Muscle layer of colon (tissue), 2 donors: ENCODE data around the gene KIAA2012.

Experiments used
- H3K27ac ChIP-seq: one replicate; pipeline ENCODE4 v1.7.0; 2013; ENCODE audit warnings: low read depth, mild to moderate bottlenecking, low read length, moderate library complexity
- H3K27me3 ChIP-seq, 2 donors: one replicate each; pipeline ENCODE4 v1.7.0; 2013; ENCODE audit warnings: low read length in 2 of 2, mild to moderate bottlenecking in 2 of 2; ENCODE audit not compliant: insufficient read depth in 2 of 2, control insufficient read depth in 1 of 2
- H3K36me3 ChIP-seq: one replicate; pipeline ENCODE4 v1.7.0; 2013; ENCODE audit warnings: mild to moderate bottlenecking, low read length; ENCODE audit not compliant: insufficient read depth
- H3K4me1 ChIP-seq: one replicate; pipeline ENCODE4 v1.7.0; 2013; ENCODE audit warnings: mild to moderate bottlenecking, low read length; ENCODE audit not compliant: insufficient read depth
- H3K4me3 ChIP-seq, 2 donors: one replicate each; pipeline ENCODE4 v1.7.0; 2013; ENCODE audit warnings: low read length in 2 of 2, low read depth in 1 of 2, mild to moderate bottlenecking in 1 of 2, moderate library complexity in 1 of 2
- H3K9ac ChIP-seq: one replicate; pipeline ENCODE4 v1.7.0; 2013; ENCODE audit warnings: low read length
- H3K9me3 ChIP-seq: one replicate; pipeline ENCODE4 v1.7.0; 2013; ENCODE audit warnings: mild to moderate bottlenecking, low read length
- donor health status: abdominal sarcoma.
- donor health status: Adenocarcinoma of cecum.

KIAA2012 gene

DNA sequence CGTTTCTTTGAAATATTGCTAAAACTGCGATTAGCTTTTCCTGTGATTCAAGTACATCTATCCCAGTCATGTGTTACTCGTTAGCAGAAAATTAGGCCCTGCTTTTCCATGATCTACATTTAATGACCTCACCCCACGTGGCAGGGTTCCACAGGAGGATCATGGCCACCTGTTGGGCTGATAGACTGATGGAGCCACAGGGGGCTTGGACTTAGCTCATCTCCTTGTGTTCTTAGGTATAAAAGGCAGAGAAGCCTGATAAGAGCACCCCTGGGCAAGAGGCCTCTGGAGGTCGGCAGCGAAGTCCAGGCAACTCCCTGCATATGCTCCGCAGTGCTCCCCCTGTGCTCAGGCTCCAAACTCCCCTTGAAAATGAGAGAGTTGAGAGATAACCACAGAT is 26.5 kb upstream of the KIAA2012 start:
- Histone ChIP-seq H3K27me3 (no peaks in the 10 kb centered on the region), H3K4me3 (no peak overlapping the region), H3K9me3 (no peaks in the 10 kb centered on the region), H3K36me3 (peaks cover 6% of the 10 kb centered on the region), H3K9ac (no peak overlapping the region), H3K4me1 (peaks cover 2% of the 10 kb centered on the region), H3K27ac (no peak overlapping the region)

DNA sequence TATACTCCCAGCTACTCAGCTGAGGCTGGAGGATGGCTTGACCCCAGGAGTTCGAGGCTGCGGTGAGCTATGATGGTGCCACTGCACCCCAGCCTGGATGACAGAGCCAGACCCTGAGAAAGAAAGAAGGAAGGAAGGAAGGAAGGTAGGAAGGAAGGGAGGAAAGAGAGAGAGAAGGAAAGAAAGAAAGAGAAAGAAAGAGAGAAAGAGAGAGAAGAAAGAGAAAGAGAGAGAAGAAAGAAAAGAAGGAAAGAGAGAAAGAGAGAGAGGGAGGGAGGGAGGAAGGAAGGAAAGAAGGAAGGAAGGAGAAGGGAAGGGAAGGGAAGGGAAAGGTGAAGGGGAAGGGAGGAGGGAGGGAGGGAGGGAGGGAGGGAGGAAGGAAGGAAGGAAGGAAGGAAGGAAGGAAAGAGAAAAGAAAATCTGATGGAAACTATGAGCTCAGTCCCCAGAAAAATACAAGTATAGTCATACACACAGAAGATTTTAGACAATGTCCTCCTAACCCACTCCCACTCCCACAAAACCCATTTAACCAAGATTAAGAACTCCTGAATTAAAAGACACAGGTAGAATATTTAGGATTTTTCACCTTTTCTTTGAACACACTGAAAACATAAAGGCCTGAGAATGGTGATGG is 23.8 kb upstream of the KIAA2012 start:
- H3K27ac ChIP-seq, result no peak overlapping the region
- H3K4me3 ChIP-seq, result no peak overlapping the region
- peaks cover 9% of the 10 kb centered on the region for H3K4me1 ChIP-seq
- no peaks in the 10 kb centered on the region for H3K9me3 ChIP-seq
- no peaks in the 10 kb centered on the region for H3K27me3 ChIP-seq
- no peak overlapping the region for H3K9ac ChIP-seq
- no peaks in the 10 kb centered on the region for H3K36me3 ChIP-seq

DNA sequence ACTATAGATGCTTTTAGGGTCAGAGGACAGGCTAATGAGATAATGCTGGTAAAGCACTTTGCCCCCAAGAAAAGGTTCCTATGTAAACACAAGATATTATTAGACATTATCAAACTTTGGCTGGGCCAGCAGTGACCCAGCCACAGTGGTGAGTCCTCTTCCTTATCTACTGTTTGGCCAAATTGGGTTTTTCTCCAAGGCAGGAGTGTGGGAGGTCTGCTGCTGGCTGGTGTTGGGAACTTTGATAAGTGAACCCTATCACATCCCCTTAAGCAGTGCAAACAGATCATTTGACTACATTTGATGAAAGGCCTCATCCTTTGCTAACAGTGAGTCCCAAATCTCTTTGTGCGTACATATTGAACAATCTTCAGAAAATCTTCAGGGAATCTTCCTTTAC is 23.2 kb upstream of the KIAA2012 start:
- peaks cover 9% of the 10 kb centered on the region for H3K4me1 ChIP-seq
- H3K9ac ChIP-seq, result no peak overlapping the region
- H3K4me3 ChIP-seq, result no peak overlapping the region
- no peak overlapping the region for H3K27ac ChIP-seq
- no peaks in the 10 kb centered on the region for H3K27me3 ChIP-seq
- H3K9me3 ChIP-seq, result no peaks in the 10 kb centered on the region
- no peaks in the 10 kb centered on the region for H3K36me3 ChIP-seq

DNA sequence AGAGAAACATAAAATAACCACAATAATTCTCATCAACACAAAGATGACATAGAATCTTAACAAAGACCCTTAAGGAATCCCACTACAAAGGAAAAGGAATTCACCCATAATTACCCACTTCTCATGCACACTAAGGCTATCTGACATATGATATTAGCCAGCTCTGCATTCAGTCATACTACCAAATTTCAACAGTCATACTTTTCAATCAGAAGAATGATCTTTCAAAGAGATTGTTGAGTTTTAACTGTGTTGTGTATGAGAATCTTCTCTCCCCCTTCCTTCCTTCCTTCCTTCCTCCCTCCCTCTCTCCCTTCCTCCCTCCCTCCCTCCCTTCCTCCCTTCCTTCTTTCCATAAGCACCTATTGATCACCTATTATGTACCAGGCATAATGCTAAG is 22.4 kb upstream of the KIAA2012 start:
- Histone ChIP-seq H3K27ac (no peak overlapping the region), H3K9me3 (no peaks in the 10 kb centered on the region), H3K27me3 (no peaks in the 10 kb centered on the region), H3K9ac (no peak overlapping the region), H3K4me3 (no peak overlapping the region), H3K4me1 (peaks cover 9% of the 10 kb centered on the region), H3K36me3 (no peaks in the 10 kb centered on the region)

DNA sequence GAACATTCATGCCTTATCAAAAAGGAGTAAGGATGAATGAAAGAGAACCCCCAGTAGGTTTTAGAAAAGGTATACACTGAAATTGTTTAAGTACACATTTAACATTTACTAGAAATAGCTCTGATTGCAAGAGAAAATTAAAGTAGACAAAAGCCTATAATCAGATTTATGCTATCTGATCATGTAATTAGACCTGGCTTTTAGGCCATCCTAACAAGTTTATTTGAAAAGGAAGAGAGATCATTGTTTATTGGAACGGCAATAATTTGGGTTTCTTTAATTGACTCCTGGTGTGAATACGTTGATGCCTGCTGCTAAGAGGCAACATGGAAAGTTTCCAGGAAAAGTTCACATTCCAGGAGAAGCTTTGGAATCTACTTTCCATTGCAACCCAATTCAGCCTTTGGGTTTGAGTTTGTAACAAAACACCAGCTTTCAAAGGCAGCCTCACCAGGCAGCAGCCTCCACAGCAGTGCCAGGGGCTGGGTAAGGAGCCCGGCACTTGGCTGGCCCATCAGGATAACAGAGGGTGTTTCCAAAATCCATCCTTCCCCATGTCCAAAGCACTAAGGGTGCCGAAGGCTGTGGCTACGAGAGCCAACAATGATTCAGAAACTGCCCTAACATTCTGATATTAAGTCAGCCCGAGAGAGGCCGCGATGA is 21.4 kb upstream of the KIAA2012 start:
- Histone ChIP-seq H3K9ac (no peak overlapping the region), H3K36me3 (no peaks in the 10 kb centered on the region), H3K27ac (peak overlapping the region; percentile 51), H3K9me3 (no peaks in the 10 kb centered on the region), H3K4me1 (peaks cover 9% of the 10 kb centered on the region), H3K27me3 (no peaks in the 10 kb centered on the region), H3K4me3 (no peak overlapping the region)

DNA sequence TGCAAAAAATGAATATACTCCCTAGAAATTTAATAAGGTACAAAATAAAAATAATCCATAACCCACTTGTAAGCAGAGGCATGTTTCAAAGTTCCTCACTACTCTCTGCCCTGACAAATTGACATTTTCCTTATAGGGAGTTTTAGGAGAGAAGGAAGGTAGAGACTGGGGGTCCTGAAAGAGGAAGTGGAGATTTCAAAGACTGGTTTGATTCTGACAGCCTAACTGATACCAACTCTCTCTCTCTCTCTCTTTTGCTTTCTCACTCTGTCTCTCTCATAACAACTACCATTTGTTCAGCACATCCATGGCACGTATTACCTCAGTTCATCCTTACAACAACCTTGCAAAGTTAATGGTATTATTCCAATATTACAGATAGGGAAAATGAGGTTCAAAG is 20.8 kb upstream of the KIAA2012 start:
- H3K27me3 ChIP-seq, result no peaks in the 10 kb centered on the region
- H3K27ac ChIP-seq, result peak overlapping the region; percentile 51
- peaks cover 9% of the 10 kb centered on the region for H3K4me1 ChIP-seq
- H3K36me3 ChIP-seq, result no peaks in the 10 kb centered on the region
- H3K9me3 ChIP-seq, result no peaks in the 10 kb centered on the region
- H3K9ac ChIP-seq, result no peak overlapping the region
- H3K4me3 ChIP-seq, result no peak overlapping the region

DNA sequence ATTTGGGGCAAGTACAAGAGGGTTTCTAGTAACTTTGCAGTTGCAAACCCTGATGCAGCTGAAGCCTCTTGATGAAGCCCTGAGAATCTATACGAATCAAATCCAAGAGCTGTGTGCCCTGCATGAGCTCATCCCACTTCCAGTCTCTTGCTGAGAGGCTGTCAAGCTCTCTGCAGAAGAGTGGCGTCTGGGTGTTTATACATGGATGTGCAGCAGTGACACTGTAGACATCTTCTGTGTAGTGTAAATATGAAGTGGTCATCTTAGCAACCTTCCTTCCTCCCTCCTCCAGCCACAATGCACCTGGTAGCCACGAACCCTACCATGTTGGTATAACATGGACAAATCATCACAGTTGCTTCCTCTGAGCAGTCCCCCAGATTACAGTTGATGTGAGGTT is 18.4 kb upstream of the KIAA2012 start:
- H3K9ac ChIP-seq, result no peak overlapping the region
- no peaks in the 10 kb centered on the region for H3K27me3 ChIP-seq
- no peak overlapping the region for H3K27ac ChIP-seq
- H3K9me3 ChIP-seq, result no peaks in the 10 kb centered on the region
- no peaks in the 10 kb centered on the region for H3K36me3 ChIP-seq
- peaks cover 9% of the 10 kb centered on the region for H3K4me1 ChIP-seq
- no peak overlapping the region for H3K4me3 ChIP-seq

DNA sequence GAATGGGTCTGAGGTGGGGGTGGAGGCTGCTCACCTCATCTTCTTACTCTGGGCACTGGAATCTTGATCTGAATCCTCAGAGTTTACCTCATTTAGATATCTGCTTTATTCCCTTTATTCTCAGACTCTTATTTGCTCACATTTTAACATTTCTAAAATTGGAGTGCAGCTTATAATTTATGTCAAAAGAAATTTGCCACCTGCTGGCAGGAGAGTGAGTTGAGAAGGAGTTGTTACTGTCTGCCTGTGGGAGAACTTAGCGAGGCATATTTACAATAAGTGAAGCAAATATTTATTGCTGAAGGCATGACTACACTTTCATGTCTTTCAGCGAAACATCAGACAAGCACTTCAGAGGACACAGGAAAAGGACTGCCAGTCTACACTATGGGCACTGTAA is 16.4 kb upstream of the KIAA2012 start:
- Histone ChIP-seq H3K9ac (no peak overlapping the region), H3K36me3 (no peaks in the 10 kb centered on the region), H3K4me1 (peaks cover 6% of the 10 kb centered on the region), H3K4me3 (no peak overlapping the region), H3K27me3 (no peaks in the 10 kb centered on the region), H3K27ac (no peak overlapping the region), H3K9me3 (no peaks in the 10 kb centered on the region)

DNA sequence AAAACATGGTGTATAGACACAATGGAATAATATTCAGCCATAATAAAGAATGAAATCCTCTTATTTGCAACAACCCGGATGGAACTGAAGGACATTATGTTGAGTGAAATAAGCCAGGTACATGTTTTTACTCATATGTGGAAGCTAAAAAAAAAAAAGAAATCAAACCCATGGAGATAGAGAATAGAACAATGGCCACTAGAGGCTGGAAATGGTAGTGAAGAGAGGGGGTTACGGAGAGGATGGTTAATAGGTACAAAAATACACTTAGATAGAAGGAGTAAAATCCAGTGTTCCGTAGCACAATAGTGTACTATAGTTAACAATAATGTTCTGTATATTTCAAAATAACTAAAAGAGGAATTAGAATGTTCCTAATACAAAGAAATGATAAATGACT is 12.8 kb upstream of the KIAA2012 start:
- no peaks in the 10 kb centered on the region for H3K27me3 ChIP-seq
- no peaks in the 10 kb centered on the region for H3K36me3 ChIP-seq
- no peaks in the 10 kb centered on the region for H3K9me3 ChIP-seq
- no peak overlapping the region for H3K4me3 ChIP-seq
- no peak overlapping the region for H3K27ac ChIP-seq
- no peak overlapping the region for H3K9ac ChIP-seq
- peaks cover 12% of the 10 kb centered on the region for H3K4me1 ChIP-seq

DNA sequence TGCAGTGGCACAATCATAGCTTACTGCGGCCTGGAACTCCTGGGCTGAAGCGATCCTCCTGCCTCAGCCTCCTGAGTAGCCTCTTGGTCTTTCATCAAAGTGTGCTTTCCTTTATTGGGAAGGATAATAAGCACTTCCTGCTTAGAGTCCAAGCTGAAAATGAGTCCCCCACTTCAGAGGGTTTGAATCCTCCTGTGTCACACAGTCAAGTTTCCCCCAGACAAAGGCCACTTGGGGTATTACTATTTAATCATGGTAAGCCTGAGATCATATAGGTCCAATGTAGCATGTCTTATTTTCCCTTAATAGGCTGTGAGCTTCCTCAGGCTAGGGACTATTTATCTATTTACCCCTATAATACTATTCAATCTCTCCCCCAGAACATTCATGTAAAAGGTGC is 11.4 kb upstream of the KIAA2012 start:
- Histone ChIP-seq H3K4me3 (no peak overlapping the region), H3K27me3 (no peaks in the 10 kb centered on the region), H3K9me3 (no peaks in the 10 kb centered on the region), H3K36me3 (no peaks in the 10 kb centered on the region), H3K27ac (no peak overlapping the region), H3K9ac (no peak overlapping the region), H3K4me1 (peaks cover 12% of the 10 kb centered on the region)

DNA sequence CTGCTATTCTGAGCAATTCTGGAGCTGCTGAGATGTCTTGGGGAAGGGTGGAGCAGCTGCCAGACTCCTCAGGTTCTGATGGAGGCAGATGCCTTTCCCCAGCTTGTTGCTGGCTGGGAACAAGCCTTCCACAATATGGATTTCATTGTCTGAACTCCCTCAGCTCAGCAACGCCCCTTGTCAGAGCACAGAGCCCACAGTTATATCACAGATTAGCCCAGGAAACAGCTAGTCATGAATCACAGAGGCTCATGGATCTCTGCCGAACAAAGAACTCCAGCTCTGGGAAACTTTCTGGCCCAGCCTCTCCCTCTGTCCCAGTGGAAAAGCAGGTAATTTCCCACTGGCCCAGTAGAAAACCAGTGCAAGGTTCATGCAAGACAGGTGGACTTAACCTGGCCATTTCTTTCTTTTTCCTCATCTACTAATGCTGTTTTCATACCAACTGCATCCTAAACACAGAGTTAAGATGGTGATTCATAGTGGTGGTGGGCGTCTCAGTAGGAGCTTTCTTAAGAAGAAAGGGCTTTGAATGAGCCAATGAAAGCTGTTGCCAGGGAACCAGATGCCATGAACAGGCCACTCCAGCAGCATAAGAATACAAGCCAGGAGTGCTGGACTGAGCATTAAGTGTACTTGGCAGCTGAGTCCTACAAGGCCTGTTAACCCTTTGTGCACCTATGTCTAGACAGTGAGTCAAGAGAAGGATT is 8.7 kb upstream of the KIAA2012 start:
- H3K9me3 ChIP-seq, result no peaks in the 10 kb centered on the region
- no peaks in the 10 kb centered on the region for H3K36me3 ChIP-seq
- peak overlapping the region; percentile 71 for H3K27ac ChIP-seq
- H3K27me3 ChIP-seq, result no peaks in the 10 kb centered on the region
- peaks cover 12% of the 10 kb centered on the region for H3K4me1 ChIP-seq
- H3K4me3 ChIP-seq, result no peak overlapping the region
- no peak overlapping the region for H3K9ac ChIP-seq

DNA sequence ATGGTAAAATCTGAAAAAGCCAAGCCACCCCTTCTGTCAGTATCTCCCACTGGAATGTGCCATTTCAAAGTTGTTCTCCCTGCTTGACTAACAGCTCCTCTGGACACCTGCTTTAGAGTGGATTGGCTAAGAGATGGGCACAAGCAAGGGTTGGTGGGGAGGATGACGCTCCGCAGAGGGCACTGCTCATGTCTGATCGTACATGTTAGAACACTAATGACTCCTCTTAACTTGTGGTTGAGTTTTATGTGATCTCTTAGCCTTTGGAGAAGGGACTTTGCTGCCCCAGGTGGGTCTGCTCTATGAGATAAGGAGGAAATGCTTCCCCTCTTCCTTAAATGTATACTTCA is 8.2 kb upstream of the KIAA2012 start:
- H3K36me3 ChIP-seq, result no peaks in the 10 kb centered on the region
- H3K9me3 ChIP-seq, result no peaks in the 10 kb centered on the region
- H3K4me1 ChIP-seq, result peaks cover 12% of the 10 kb centered on the region
- H3K27me3 ChIP-seq, result no peaks in the 10 kb centered on the region
- no peak overlapping the region for H3K9ac ChIP-seq
- H3K27ac ChIP-seq, result peak overlapping the region; percentile 37
- H3K4me3 ChIP-seq, result no peak overlapping the region
